Measurements from ENCODE around the gene TRANK1.

DNA sequence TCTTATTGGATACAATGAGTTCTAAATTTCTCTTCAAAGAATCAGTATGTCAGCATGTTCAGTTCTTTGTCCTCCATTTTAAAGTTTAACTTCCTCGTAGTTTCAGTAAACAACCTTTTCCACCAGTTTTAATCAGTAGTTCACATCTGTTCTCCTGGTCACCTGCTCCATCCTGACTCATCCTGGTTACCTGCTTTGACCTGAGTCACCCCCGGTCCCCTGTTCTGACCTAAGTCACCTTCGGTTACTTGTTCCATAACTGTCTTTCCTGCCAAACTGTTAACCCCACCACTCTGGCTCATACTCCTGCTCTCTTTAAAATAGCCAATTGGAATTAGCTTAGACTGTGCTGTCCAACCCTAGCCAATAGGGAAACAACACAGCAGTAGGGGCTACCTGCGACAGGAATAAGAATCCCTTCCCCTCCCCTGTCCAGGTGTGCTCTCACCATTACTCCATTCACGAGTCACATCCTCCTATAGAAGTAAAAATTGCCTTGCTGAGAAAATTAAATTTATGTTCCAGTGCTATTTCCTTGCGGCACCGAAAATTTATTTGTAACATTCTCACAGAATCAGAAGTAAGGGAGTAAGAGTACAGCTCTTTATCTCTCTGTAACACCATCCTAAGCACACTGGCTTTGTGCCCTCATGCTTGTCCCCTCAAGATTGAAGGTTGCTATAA, 23.8 kb downstream of the TRANK1 start:
- TF ChIP-seq, protein P1, sequence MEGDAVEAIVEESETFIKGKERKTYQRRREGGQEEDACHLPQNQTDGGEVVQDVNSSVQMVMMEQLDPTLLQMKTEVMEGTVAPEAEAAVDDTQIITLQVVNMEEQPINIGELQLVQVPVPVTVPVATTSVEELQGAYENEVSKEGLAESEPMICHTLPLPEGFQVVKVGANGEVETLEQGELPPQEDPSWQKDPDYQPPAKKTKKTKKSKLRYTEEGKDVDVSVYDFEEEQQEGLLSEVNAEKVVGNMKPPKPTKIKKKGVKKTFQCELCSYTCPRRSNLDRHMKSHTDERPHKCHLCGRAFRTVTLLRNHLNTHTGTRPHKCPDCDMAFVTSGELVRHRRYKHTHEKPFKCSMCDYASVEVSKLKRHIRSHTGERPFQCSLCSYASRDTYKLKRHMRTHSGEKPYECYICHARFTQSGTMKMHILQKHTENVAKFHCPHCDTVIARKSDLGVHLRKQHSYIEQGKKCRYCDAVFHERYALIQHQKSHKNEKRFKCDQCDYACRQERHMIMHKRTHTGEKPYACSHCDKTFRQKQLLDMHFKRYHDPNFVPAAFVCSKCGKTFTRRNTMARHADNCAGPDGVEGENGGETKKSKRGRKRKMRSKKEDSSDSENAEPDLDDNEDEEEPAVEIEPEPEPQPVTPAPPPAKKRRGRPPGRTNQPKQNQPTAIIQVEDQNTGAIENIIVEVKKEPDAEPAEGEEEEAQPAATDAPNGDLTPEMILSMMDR (conservative IDR thresholded peaks at IDR 0.05; ENCODE audit: low read depth, low read length) = no peak
- no peak for TF ChIP-seq EZH2 (IDR thresholded peaks at IDR 0.05; ENCODE audit: borderline replicate concordance, low read depth, low read length, poor library complexity, severe bottlenecking)
